ENCODE measurements around the gene FNDC3B.

DNA sequence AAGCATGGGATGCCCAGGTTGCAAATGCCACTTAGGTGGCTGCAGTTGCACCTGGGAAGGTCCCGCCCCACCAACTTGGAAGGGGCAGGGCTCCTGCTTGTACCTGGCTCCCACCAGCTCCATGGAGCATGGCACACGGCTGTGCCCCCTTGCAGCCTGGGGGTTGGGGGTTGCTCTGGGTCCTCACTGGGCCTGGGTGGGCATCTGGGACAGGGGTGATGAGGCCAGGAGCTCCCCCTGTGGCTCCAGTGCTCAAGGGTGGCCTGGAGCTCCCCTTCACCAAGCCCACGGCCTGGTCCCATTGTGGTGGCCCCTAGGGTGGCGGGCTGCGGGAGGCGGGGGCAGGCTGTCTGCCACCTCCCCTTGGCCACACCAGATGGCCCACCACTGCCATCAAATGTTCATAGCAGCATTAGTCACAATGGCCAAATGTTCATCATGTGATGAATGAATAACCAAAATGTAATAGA lies 372.1 kb downstream of the FNDC3B start:
- TF ChIP-seq, protein P1, sequence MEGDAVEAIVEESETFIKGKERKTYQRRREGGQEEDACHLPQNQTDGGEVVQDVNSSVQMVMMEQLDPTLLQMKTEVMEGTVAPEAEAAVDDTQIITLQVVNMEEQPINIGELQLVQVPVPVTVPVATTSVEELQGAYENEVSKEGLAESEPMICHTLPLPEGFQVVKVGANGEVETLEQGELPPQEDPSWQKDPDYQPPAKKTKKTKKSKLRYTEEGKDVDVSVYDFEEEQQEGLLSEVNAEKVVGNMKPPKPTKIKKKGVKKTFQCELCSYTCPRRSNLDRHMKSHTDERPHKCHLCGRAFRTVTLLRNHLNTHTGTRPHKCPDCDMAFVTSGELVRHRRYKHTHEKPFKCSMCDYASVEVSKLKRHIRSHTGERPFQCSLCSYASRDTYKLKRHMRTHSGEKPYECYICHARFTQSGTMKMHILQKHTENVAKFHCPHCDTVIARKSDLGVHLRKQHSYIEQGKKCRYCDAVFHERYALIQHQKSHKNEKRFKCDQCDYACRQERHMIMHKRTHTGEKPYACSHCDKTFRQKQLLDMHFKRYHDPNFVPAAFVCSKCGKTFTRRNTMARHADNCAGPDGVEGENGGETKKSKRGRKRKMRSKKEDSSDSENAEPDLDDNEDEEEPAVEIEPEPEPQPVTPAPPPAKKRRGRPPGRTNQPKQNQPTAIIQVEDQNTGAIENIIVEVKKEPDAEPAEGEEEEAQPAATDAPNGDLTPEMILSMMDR (IDR thresholded peaks at IDR 0.05; ENCODE audit: extremely low read depth in 1 of 2, insufficient read depth in 1 of 2, low read depth in 1 of 2, low read length in 2 of 2): no peak
- TF ChIP-seq FOS (IDR thresholded peaks at IDR 0.05; ENCODE audit: borderline replicate concordance, insufficient read depth, low read length) (no peak), EZH2 (IDR thresholded peaks at IDR 0.05; ENCODE audit: borderline replicate concordance, low read depth, low read length, severe bottlenecking) (no peak), POLR2AphosphoS5 (IDR thresholded peaks at IDR 0.05; ENCODE audit: insufficient read depth, low read depth, low read length) (no peak), MYC (IDR thresholded peaks at IDR 0.05; ENCODE audit: low read depth, low read length) (no peak)
- TF ChIP-seq, protein P2, sequence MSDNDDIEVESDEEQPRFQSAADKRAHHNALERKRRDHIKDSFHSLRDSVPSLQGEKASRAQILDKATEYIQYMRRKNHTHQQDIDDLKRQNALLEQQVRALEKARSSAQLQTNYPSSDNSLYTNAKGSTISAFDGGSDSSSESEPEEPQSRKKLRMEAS (IDR thresholded peaks at IDR 0.05; ENCODE audit: insufficient read depth, insufficient read length): no peak
